Panc1 (cell line): ENCODE data around the gene PTX4. TPM values are rescaled to one million over a fixed set of nuclear protein-coding genes. Genes with fewer than 3 reads are reported as not detected.

Source experiments
- ATAC-seq: fragments of 200-7000 bp; cut with Tn5 transposase; 2 replicates; pipeline ENCODE4 v1.9.1; 2020; ENCODE audit warnings: mild to moderate bottlenecking, moderate library complexity
- BruUV-seq: library from RNA; stranded (reverse); fragments of 400-500 nt; replicated peaks from 2 replicates; lab custom pipeline; 2021; lab: Mats Ljungman, UMichigan
- CTCF ChIA-PET: fragments of 300-600 bp; sonication (Branson Sonifier 250); formaldehyde crosslinking; loops from one replicate; lab custom pipeline; 2022; ENCODE audit warnings: antibody characterized with exemption; lab: Charles Lee
- POLR2A ChIA-PET: fragments of 300-600 bp; sonication (Branson Sonifier 250); formaldehyde crosslinking; loops from one replicate; lab custom pipeline; 2022; ENCODE audit warnings: antibody characterized with exemption; lab: Charles Lee
- DNase-seq: peaks from one replicate; pipeline ENCODE4 v3.0.0-alpha.2; 2010; ENCODE audit warnings: low read depth, low spot score
- H3K27ac ChIP-seq: 2 replicates; pipeline ENCODE4 v1.5.1; 2011; ENCODE audit warnings: mild to moderate bottlenecking, low read length, inconsistent platforms
- H3K27me3 ChIP-seq: fragments of 200-500 bp; sonication (Bioruptor generic); 2 replicates; pipeline ENCODE4 v1.6.0; 2014; ENCODE audit warnings: low read length, inconsistent platforms; ENCODE audit not compliant: control insufficient read depth, insufficient read depth
- H3K36me3 ChIP-seq: fragments of 200-500 bp; sonication (Bioruptor generic); 2 replicates; pipeline ENCODE4 v1.5.1; 2014; ENCODE audit warnings: inconsistent platforms, mild to moderate bottlenecking, low read length, moderate library complexity; ENCODE audit not compliant: control insufficient read depth, insufficient read depth
- H3K4me1 ChIP-seq: 2 replicates; pipeline ENCODE4 v1.5.1; 2011; ENCODE audit warnings: inconsistent platforms, mild to moderate bottlenecking, low read length, moderate library complexity; ENCODE audit not compliant: control insufficient read depth, insufficient read depth
- H3K4me3 ChIP-seq, 2 experiments: 2 replicates each; pipeline ENCODE4 v1.5.1; 2011 to 2012; ENCODE audit warnings: low read depth in 2 of 2, low read length in 2 of 2, mild to moderate bottlenecking in 2 of 2, inconsistent platforms in 1 of 2, moderate library complexity in 1 of 2
- H3K9me3 ChIP-seq: fragments of 200-500 bp; sonication (Bioruptor generic); 2 replicates; pipeline ENCODE4 v1.5.1; 2014; ENCODE audit warnings: low read depth, mild to moderate bottlenecking, inconsistent platforms, low read length, moderate library complexity; ENCODE audit not compliant: control insufficient read depth, insufficient read depth
- POLR2AphosphoS5 ChIP-seq: IDR thresholded peaks from 2 replicates; pipeline ENCODE4 v1.6.1; 2012; ENCODE audit warnings: mild to moderate bottlenecking, low read depth, low read length, moderate library complexity
- SIN3A ChIP-seq: IDR thresholded peaks from 2 replicates; pipeline ENCODE4 v1.6.1; 2012; ENCODE audit warnings: low read depth, mild to moderate bottlenecking, low read length, moderate library complexity, borderline replicate concordance; ENCODE audit not compliant: insufficient read depth
- TCF7L2 ChIP-seq: IDR thresholded peaks from 2 replicates; pipeline ENCODE4 v1.6.1; 2011; ENCODE audit warnings: mild to moderate bottlenecking, low read depth, low read length, inconsistent platforms
- in situ Hi-C: cut with HindIII; loops from 2 replicates; pipeline ENCODE4 v1.10.0; 2016; ENCODE audit warnings: low sequenced_read_pairs, low pct_unique_long_range_greater_than_20kb
- intact Hi-C: fragments of 100-400 bp; cut with micrococcal nuclease; formaldehyde crosslinking; loops from one replicate; pipeline ENCODE4 v1.10.0; 2022; ENCODE audit not compliant: unreplicated experiment
- total RNA-seq: library from RNA; stranded (reverse); gene quantifications from one replicate; pipeline ENCODE4 v1.2.1, GENCODE V29; 2021; ENCODE audit not compliant: unreplicated experiment
- TF ChIP-seq, protein P1 (sequence below), 2 experiments: IDR thresholded peaks; 2 replicates each; pipeline ENCODE4 v1.6.1; 2011 to 2012; ENCODE audit warnings: low read depth in 2 of 2, control low read depth in 1 of 2, low read length in 1 of 2, mild to moderate bottlenecking in 1 of 2, moderate library complexity in 1 of 2; ENCODE audit not compliant: insufficient read depth in 1 of 2
- TF ChIP-seq, protein P2 (sequence below): fragments of 450-650 bp; IDR thresholded peaks from 2 replicates; pipeline ENCODE4 v1.5.1; 2017; ENCODE audit warnings: mild to moderate bottlenecking

Gene PTX4
- total RNA-seq, 1 experiment from 2014 or later: not detected

- intact Hi-C loops (no loop called here), in situ Hi-C loops (no loop called here)
- ATAC-seq: no peak
- no peak for DNase-seq
- Histone ChIP-seq H3K4me3 (no peak overlapping the region), H3K4me1 (peaks cover 16% of the 10 kb centered on the region), H3K36me3 (no peaks in the 10 kb centered on the region), H3K27ac (no peak overlapping the region), H3K27me3 (no peaks in the 10 kb centered on the region), H3K9me3 (no peaks in the 10 kb centered on the region)
- TF ChIP-seq TCF7L2: no peak
- TF ChIP-seq, protein P1, sequence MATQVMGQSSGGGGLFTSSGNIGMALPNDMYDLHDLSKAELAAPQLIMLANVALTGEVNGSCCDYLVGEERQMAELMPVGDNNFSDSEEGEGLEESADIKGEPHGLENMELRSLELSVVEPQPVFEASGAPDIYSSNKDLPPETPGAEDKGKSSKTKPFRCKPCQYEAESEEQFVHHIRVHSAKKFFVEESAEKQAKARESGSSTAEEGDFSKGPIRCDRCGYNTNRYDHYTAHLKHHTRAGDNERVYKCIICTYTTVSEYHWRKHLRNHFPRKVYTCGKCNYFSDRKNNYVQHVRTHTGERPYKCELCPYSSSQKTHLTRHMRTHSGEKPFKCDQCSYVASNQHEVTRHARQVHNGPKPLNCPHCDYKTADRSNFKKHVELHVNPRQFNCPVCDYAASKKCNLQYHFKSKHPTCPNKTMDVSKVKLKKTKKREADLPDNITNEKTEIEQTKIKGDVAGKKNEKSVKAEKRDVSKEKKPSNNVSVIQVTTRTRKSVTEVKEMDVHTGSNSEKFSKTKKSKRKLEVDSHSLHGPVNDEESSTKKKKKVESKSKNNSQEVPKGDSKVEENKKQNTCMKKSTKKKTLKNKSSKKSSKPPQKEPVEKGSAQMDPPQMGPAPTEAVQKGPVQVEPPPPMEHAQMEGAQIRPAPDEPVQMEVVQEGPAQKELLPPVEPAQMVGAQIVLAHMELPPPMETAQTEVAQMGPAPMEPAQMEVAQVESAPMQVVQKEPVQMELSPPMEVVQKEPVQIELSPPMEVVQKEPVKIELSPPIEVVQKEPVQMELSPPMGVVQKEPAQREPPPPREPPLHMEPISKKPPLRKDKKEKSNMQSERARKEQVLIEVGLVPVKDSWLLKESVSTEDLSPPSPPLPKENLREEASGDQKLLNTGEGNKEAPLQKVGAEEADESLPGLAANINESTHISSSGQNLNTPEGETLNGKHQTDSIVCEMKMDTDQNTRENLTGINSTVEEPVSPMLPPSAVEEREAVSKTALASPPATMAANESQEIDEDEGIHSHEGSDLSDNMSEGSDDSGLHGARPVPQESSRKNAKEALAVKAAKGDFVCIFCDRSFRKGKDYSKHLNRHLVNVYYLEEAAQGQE (IDR thresholded peaks at IDR 0.05; ENCODE audit: insufficient read depth in 1 of 2, low read depth in 2 of 2, low read length in 1 of 2): no peak
- no peak for TF ChIP-seq POLR2AphosphoS5
- TF ChIP-seq, protein P2, sequence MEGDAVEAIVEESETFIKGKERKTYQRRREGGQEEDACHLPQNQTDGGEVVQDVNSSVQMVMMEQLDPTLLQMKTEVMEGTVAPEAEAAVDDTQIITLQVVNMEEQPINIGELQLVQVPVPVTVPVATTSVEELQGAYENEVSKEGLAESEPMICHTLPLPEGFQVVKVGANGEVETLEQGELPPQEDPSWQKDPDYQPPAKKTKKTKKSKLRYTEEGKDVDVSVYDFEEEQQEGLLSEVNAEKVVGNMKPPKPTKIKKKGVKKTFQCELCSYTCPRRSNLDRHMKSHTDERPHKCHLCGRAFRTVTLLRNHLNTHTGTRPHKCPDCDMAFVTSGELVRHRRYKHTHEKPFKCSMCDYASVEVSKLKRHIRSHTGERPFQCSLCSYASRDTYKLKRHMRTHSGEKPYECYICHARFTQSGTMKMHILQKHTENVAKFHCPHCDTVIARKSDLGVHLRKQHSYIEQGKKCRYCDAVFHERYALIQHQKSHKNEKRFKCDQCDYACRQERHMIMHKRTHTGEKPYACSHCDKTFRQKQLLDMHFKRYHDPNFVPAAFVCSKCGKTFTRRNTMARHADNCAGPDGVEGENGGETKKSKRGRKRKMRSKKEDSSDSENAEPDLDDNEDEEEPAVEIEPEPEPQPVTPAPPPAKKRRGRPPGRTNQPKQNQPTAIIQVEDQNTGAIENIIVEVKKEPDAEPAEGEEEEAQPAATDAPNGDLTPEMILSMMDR: no peak
- no peak for TF ChIP-seq SIN3A
- ChIA-PET POLR2A (no interaction called here), CTCF (interaction anchor here (0.6 kb wide), 1 partner anchor 190 kb away, joined by 7 read pairs; no protein-coding TSS in a partner anchor)
- BruUV-seq: no TSS peak
These were observed 21.7 kb downstream of the PTX4 start for GRCh38 chr16:1466968-1467521.

DNA sequence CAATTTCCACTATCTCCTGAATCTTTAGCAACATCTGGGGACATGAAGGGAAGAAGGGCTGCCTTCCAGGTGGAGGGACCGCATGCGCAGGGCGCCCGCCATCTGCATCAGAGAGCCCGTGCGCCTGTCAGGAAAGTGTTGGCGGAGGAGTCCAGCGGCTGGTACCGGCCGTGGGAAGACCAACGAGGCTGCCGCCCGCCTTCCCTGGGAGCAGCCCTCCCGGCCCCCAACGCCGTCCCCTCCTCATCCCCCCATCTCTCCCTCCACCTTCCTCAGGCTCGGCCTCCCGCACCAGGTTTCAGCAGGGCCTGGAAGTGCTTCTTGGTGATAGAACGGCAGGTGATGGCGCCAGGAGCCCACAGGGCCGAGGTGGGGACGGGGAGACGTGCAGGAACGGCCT is 22.7 kb downstream of the PTX4 start:
- in situ Hi-C loops: no loop called here

More for the DNA sequence above, 22.7 kb downstream of the PTX4 start:
- H3K9me3 ChIP-seq: no peaks in the 10 kb centered on the region
- no peak overlapping the region for H3K27ac ChIP-seq
- H3K4me1 ChIP-seq: peaks cover 7% of the 10 kb centered on the region; the same call in 1 of the 2 replicates
- TF ChIP-seq, protein P2: no peak
- TF ChIP-seq SIN3A: no peak
- TF ChIP-seq, protein P1 (IDR thresholded peaks at IDR 0.05; ENCODE audit: insufficient read depth in 1 of 2, low read depth in 2 of 2, low read length in 1 of 2): no peak
- no peak for TF ChIP-seq TCF7L2
- no peak for TF ChIP-seq POLR2AphosphoS5
- ChIA-PET CTCF (interaction anchor here (0.6 kb wide), 1 partner anchor 189 kb away, joined by 7 read pairs; no protein-coding TSS in a partner anchor), POLR2A (no interaction called here)
- DNase-seq (no peak), ATAC-seq (no peak)
- intact Hi-C loops: no loop called here
- BruUV-seq: no TSS peak
- H3K36me3 ChIP-seq: no peaks in the 10 kb centered on the region
- no peaks in the 10 kb centered on the region for H3K27me3 ChIP-seq
- no peak overlapping the region for H3K4me3 ChIP-seq
